H1 (cell line): Measurements from ENCODE around the gene EPHA5. TPM values are rescaled to one million over a fixed set of nuclear protein-coding genes. Genes with fewer than 3 reads are reported as not detected.

Experiments used
- CTCF ChIA-PET: fragments of 300-600 bp; sonication (Branson Sonifier 250); formaldehyde crosslinking; loops from one replicate; lab custom pipeline; 2021; ENCODE audit not compliant: partially characterized antibody; lab: Charles Lee
- POLR2A ChIA-PET: fragments of 300-600 bp; sonication (Branson Sonifier 250); formaldehyde crosslinking; loops from one replicate; lab custom pipeline; 2021; ENCODE audit warnings: inconsistent platforms; ENCODE audit not compliant: partially characterized antibody; lab: Charles Lee
- DNase-seq, 2 experiments: peaks; one replicate each; pipeline versions ENCODE4 v3.0.0 to v3.0.0-alpha.2; 2010 to 2022; ENCODE audit warnings: low spot score in 2 of 2, low read depth in 1 of 2, mixed read lengths in 1 of 2
- FAIRE-seq: peaks from 2 replicates; lab custom pipeline; 2011; peaks lifted over from hg19 to GRCh38; lab: Jason Lieb, UNC
- H2AFZ ChIP-seq: 2 replicates; pipeline ENCODE4 v1.8.1; 2012; ENCODE audit warnings: low read length, inconsistent platforms
- H2AK5ac ChIP-seq: 2 replicates; pipeline ENCODE4 v1.6.1; 2013; ENCODE audit warnings: low read depth, low read length
- H2BK120ac ChIP-seq: replicated peaks from 2 replicates; pipeline ENCODE3; 2013; ENCODE audit warnings: low read depth, low read length, inconsistent platforms
- H2BK12ac ChIP-seq: 2 replicates; pipeline ENCODE4 v1.6.1; 2013; ENCODE audit warnings: low read depth, low read length
- H2BK15ac ChIP-seq: 2 replicates; pipeline ENCODE4 v1.6.1; 2013; ENCODE audit warnings: low read length
- H2BK20ac ChIP-seq: 2 replicates; pipeline ENCODE4 v1.6.1; 2013; ENCODE audit warnings: low read length
- H2BK5ac ChIP-seq: 2 replicates; pipeline ENCODE4 v1.6.1; 2013; ENCODE audit warnings: low read depth, low read length
- H3K14ac ChIP-seq: 2 replicates; pipeline ENCODE4 v1.6.1; 2013; ENCODE audit warnings: inconsistent platforms; ENCODE audit not compliant: insufficient read length
- H3K18ac ChIP-seq: 2 replicates; pipeline ENCODE4 v1.6.1; 2013; ENCODE audit warnings: low read length; ENCODE audit errors: extremely low read depth
- H3K23ac ChIP-seq: 2 replicates; pipeline ENCODE4 v1.6.1; 2013; ENCODE audit warnings: inconsistent platforms; ENCODE audit not compliant: insufficient read length
- H3K23me2 ChIP-seq: 2 replicates; pipeline ENCODE4 v1.6.1; 2013; ENCODE audit warnings: low read depth, low read length
- H3K27ac ChIP-seq: 2 replicates; pipeline ENCODE4 v1.6.1; 2011; ENCODE audit warnings: low read depth, low read length, inconsistent platforms
- H3K27me3 ChIP-seq, 4 experiments: replicated peaks in 1 of 4; 1 replicate in 1 of 4; 2 replicates in 3 of 4; pipeline versions ENCODE4 v1.6.1 to v1.8.1; 2011 to 2013; ENCODE audit warnings: low read length in 3 of 4, mild to moderate bottlenecking in 3 of 4, inconsistent platforms in 2 of 4, mixed read lengths in 2 of 4, moderate library complexity in 1 of 4; ENCODE audit not compliant: control insufficient read depth in 3 of 4, insufficient read depth in 3 of 4; ENCODE audit errors: extremely low read depth in 1 of 4
- H3K36me3 ChIP-seq, 4 experiments: 2 replicates each; pipeline versions ENCODE4 v1.6.1 to v1.8.1; 2011 to 2013; ENCODE audit warnings: mild to moderate bottlenecking in 4 of 4, low read length in 3 of 4, moderate library complexity in 2 of 4, control low read depth in 1 of 4, inconsistent platforms in 1 of 4; ENCODE audit not compliant: insufficient read depth in 4 of 4, control insufficient read depth in 2 of 4
- H3K4ac ChIP-seq: replicated peaks from 2 replicates; pipeline ENCODE3; 2013; ENCODE audit warnings: low read length, low read depth, mixed read lengths, inconsistent platforms; ENCODE audit not compliant: insufficient read length
- H3K4me1 ChIP-seq, 4 experiments: replicated peaks in 1 of 4; 1 replicate in 1 of 4; 2 replicates in 3 of 4; pipeline versions ENCODE4 v1.6.1 to v1.8.1; 2011 to 2013; ENCODE audit warnings: low read length in 3 of 4, inconsistent platforms in 2 of 4, mixed read lengths in 1 of 4; ENCODE audit not compliant: insufficient read depth in 4 of 4, control insufficient read depth in 3 of 4
- H3K4me2 ChIP-seq, 2 experiments: 2 replicates each; pipeline versions ENCODE4 v1.6.1 to v1.8.1; 2011 to 2013; ENCODE audit warnings: low read depth in 2 of 2, low read length in 2 of 2, control low read depth in 1 of 2, inconsistent platforms in 1 of 2, mild to moderate bottlenecking in 1 of 2; ENCODE audit not compliant: insufficient read depth in 1 of 2
- H3K4me3 ChIP-seq, 4 experiments: fragments of 200-600, 300-600 bp in 1 of 4; sonication (generic), shearing (Covaris generic), sonication (Bioruptor Twin) in 1 of 4; 2 replicates each; pipeline versions ENCODE4 v1.5.1 to v1.8.1; 2011 to 2016; ENCODE audit warnings: low read length in 4 of 4, low read depth in 3 of 4, control low read depth in 2 of 4, inconsistent platforms in 2 of 4, mild to moderate bottlenecking in 2 of 4, mixed read lengths in 1 of 4, moderate library complexity in 1 of 4; ENCODE audit not compliant: insufficient read depth in 2 of 4; ENCODE audit errors: extremely low read depth in 1 of 4
- H3K56ac ChIP-seq: replicated peaks from 2 replicates; pipeline ENCODE3; 2013; ENCODE audit warnings: low read depth, mild to moderate bottlenecking, mixed read lengths, low read length, inconsistent platforms; ENCODE audit not compliant: insufficient read length
- H3K79me1 ChIP-seq: 2 replicates; pipeline ENCODE4 v1.6.1; 2013; ENCODE audit warnings: low read depth, low read length, control low read depth
- H3K79me2 ChIP-seq, 2 experiments: 2 replicates each; pipeline versions ENCODE4 v1.6.1 to v1.8.1; 2012 to 2013; ENCODE audit warnings: low read length in 2 of 2, mild to moderate bottlenecking in 2 of 2, inconsistent platforms in 1 of 2; ENCODE audit not compliant: insufficient read depth in 2 of 2, control insufficient read depth in 1 of 2
- H3K9ac ChIP-seq, 4 experiments: replicated peaks in 1 of 4; 1 replicate in 1 of 4; 2 replicates in 3 of 4; pipeline versions ENCODE4 v1.6.1 to v1.8.1; 2011 to 2013; ENCODE audit warnings: low read depth in 3 of 4, low read length in 3 of 4, control low read depth in 2 of 4, mild to moderate bottlenecking in 2 of 4, moderate library complexity in 2 of 4, inconsistent platforms in 1 of 4; ENCODE audit errors: extremely low read depth in 1 of 4
- H3K9me3 ChIP-seq, 2 experiments: 2 replicates each; pipeline versions ENCODE4 v1.6.1 to v1.8.1; 2012 to 2013; ENCODE audit warnings: mild to moderate bottlenecking in 2 of 2, moderate library complexity in 2 of 2, control low read depth in 1 of 2, inconsistent platforms in 1 of 2, low read depth in 1 of 2, low read length in 1 of 2, mixed read lengths in 1 of 2; ENCODE audit not compliant: insufficient read depth in 2 of 2
- H4K20me1 ChIP-seq, 2 experiments: replicated peaks in 1 of 2; 2 replicates each; pipeline versions ENCODE3 to v1.8.1; 2011 to 2013; ENCODE audit warnings: inconsistent platforms in 2 of 2, low read length in 2 of 2, mild to moderate bottlenecking in 1 of 2; ENCODE audit not compliant: insufficient read depth in 2 of 2, control insufficient read depth in 1 of 2
- H4K5ac ChIP-seq: 2 replicates; pipeline ENCODE4 v1.6.1; 2013; ENCODE audit warnings: low read length, low read depth, mixed read lengths, inconsistent platforms; ENCODE audit not compliant: insufficient read length
- H4K8ac ChIP-seq: 2 replicates; pipeline ENCODE4 v1.8.0; 2013; ENCODE audit warnings: mild to moderate bottlenecking, moderate library complexity, low read length, inconsistent platforms; ENCODE audit not compliant: insufficient read depth; ENCODE audit errors: extremely low read depth
- H4K91ac ChIP-seq: replicated peaks from 2 replicates; pipeline ENCODE3; 2013; ENCODE audit warnings: low read length, mixed read lengths, inconsistent platforms; ENCODE audit not compliant: insufficient read length
- BCL11A ChIP-seq, 2 experiments: IDR thresholded peaks; one replicate each; pipeline ENCODE4 v1.6.1; 2011; ENCODE audit warnings: low read depth in 2 of 2, low read length in 2 of 2, mild to moderate bottlenecking in 2 of 2
- BRCA1 ChIP-seq: IDR thresholded peaks from 2 replicates; pipeline ENCODE4 v1.6.1; 2012; ENCODE audit warnings: low read depth, low read length, improper control_type of control experiment
- CBX5 ChIP-seq: fragments of 300-800, 300-1000 bp; sonication (generic); IDR thresholded peaks from 2 replicates; pipeline ENCODE4 v1.7.1; 2016; ENCODE audit warnings: antibody characterized with exemption, low read length, low read depth
- CHD2 ChIP-seq: IDR thresholded peaks from 2 replicates; pipeline ENCODE4 v1.6.1; 2012; ENCODE audit warnings: low read length, improper control_type of control experiment
- CREB1 ChIP-seq: IDR thresholded peaks from 2 replicates; pipeline ENCODE4 v1.6.1; 2012; ENCODE audit warnings: inconsistent platforms
- CTBP2 ChIP-seq: IDR thresholded peaks from 2 replicates; pipeline ENCODE4 v1.7.0; 2011; ENCODE audit warnings: borderline replicate concordance, mild to moderate bottlenecking, moderate library complexity, mixed read lengths, low read length; ENCODE audit not compliant: insufficient read depth, insufficient read length
- EGR1 ChIP-seq: IDR thresholded peaks from 2 replicates; pipeline ENCODE4 v1.6.1; 2011; ENCODE audit warnings: low read depth, low read length, borderline replicate concordance
- HDAC6 ChIP-seq: IDR thresholded peaks from one replicate; pipeline ENCODE4 v1.7.1; 2012; ENCODE audit warnings: low read depth, mild to moderate bottlenecking, inconsistent platforms, low read length, moderate library complexity
- PHF8 ChIP-seq: fragments of 200-600 bp; sonication (generic); conservative IDR thresholded peaks from 2 replicates; pipeline ENCODE4 v1.7.1; 2012; ENCODE audit warnings: low read depth, mild to moderate bottlenecking, inconsistent platforms, low read length, moderate library complexity
- RAD21 ChIP-seq, 2 experiments: IDR thresholded peaks in 1 of 2; conservative IDR thresholded peaks in 1 of 2; 2 replicates each; pipeline ENCODE4 v1.6.1; 2011; ENCODE audit warnings: low read depth in 2 of 2, low read length in 2 of 2, improper control_type of control experiment in 1 of 2, inconsistent platforms in 1 of 2, mild to moderate bottlenecking in 1 of 2, moderate library complexity in 1 of 2
- SIRT6 ChIP-seq: IDR thresholded peaks from one replicate; pipeline ENCODE4 v1.7.1; 2012; ENCODE audit warnings: low read length, inconsistent platforms
- SP2 ChIP-seq: IDR thresholded peaks from 2 replicates; pipeline ENCODE4 v1.6.1; 2012; ENCODE audit warnings: mild to moderate bottlenecking, low read length, inconsistent platforms
- TEAD4 ChIP-seq: IDR thresholded peaks from 2 replicates; pipeline ENCODE4 v1.6.1; 2012; ENCODE audit warnings: low read depth, low read length, inconsistent platforms, mixed read lengths
- YY1 ChIP-seq: IDR thresholded peaks from 2 replicates; pipeline ENCODE4 v1.6.1; 2011; ENCODE audit warnings: low read depth, mild to moderate bottlenecking, low read length
- WGBS, 2 experiments: shearing (Covaris generic) in 1 of 2; methylation state at CpG; one replicate each; pipeline versions ENCODE4 v1.1.6 to v1.1.7; 2013 to 2015; ENCODE audit warnings: low lambda C conversion rate in 2 of 2, mixed read lengths in 2 of 2, inconsistent platforms in 1 of 2, low coverage in 1 of 2, missing lambda C conversion rate in 1 of 2; ENCODE audit not compliant: insufficient replicate concordance in 2 of 2, insufficient coverage in 1 of 2, insufficient read length in 1 of 2; ENCODE audit errors: extremely low coverage in 1 of 2, missing lambda C conversion rate in 1 of 2; 5-methylcytosine and 5-hydroxymethylcytosine counted together
- polyA plus RNA-seq, 7 experiments: library from polyadenylated mRNA; depleted of rRNA in 3 of 7; stranded (reverse) in 5 of 7; unstranded in 2 of 7; fragments of >200 nt in 5 of 7; fragments of 200-250 nt in 2 of 7; gene quantifications; 1 replicate in 5 of 7; 2 replicates in 1 of 7; 4 replicates in 1 of 7; pipeline versions ENCODE4 v1.2.1 to v1.2.3, GENCODE V29; 2011 to 2013; ENCODE audit warnings: missing spikeins in 2 of 7, mixed read lengths in 2 of 7
- total RNA-seq: library from RNA; stranded (reverse); fragmentation: NEBNext Ultra II Directional; extraction: Animal tissue kit (Norgen Biotek cat#: 25700); gene quantifications from 2 replicates; pipeline ENCODE4 v1.2.1, GENCODE V29; 2021
- TF ChIP-seq, protein P1 (sequence below): IDR thresholded peaks from 2 replicates; pipeline ENCODE4 v1.6.1; 2011; ENCODE audit warnings: low read depth, mild to moderate bottlenecking, low read length; ENCODE audit not compliant: insufficient read depth

The EPHA5 gene
- total and polyA plus RNA-seq, 2 of the 8 experiments (the other 6 are each of a cell fraction or from before 2014, with no cell fraction given), result 0.03 to 0.11 TPM

GRCh38 chr4:65698631-65699030 is 28.3 kb upstream of the EPHA5 start:
- H3K9me3 ChIP-seq, result no peaks in the 10 kb centered on the region
- H3K23me2 ChIP-seq, result no peaks in the 10 kb centered on the region
- H2BK120ac ChIP-seq, result no peak overlapping the region
- H3K14ac ChIP-seq, result no peak overlapping the region
- H3K4me3 ChIP-seq, result no peak overlapping the region
- 92% methylated on average over 1 of the region's 1 CpG; no CpG with 5 or more reads in 1 of the 2 experiments for WGBS, 2 experiments
- no peak overlapping the region for H3K4ac ChIP-seq
- no peak overlapping the region for H2BK15ac ChIP-seq
- peaks cover 0 to 4% (median 0%) of the 10 kb centered on the region in 4 experiments; a peak in 1 of 7 replicates for H3K4me1 ChIP-seq
- no peaks in the 10 kb centered on the region for H3K79me1 ChIP-seq
- no peak overlapping the region for H4K91ac ChIP-seq
- no peak overlapping the region for H2BK20ac ChIP-seq
- H4K8ac ChIP-seq, result no peak overlapping the region
- H2AK5ac ChIP-seq, result no peak overlapping the region
- no peak overlapping the region for H2AFZ ChIP-seq
- H4K5ac ChIP-seq, result no peak overlapping the region
- H3K4me2 ChIP-seq, result no peak overlapping the region
- FAIRE-seq (no peak), DNase-seq (no peak)
- no peaks in the 10 kb centered on the region for H3K27me3 ChIP-seq
- no peak overlapping the region for H3K23ac ChIP-seq
- H2BK5ac ChIP-seq, result no peak overlapping the region
- CTCF ChIA-PET, result interaction anchor here (1.0 kb wide), 1 partner anchor 9 kb away, joined by 3 read pairs; no protein-coding TSS in a partner anchor
- no peaks in the 10 kb centered on the region for H3K36me3 ChIP-seq
- no peak overlapping the region for H3K9ac ChIP-seq
- no peaks in the 10 kb centered on the region for H4K20me1 ChIP-seq
- H3K18ac ChIP-seq, result no peak overlapping the region
- no peak overlapping the region for H2BK12ac ChIP-seq
- no peak overlapping the region for H3K56ac ChIP-seq
- H3K27ac ChIP-seq, result no peak overlapping the region
- H3K79me2 ChIP-seq, result no peaks in the 10 kb centered on the region
- no peak for TF ChIP-seq SIRT6
- no peak for TF ChIP-seq TEAD4
- TF ChIP-seq EGR1, result no peak
- no peak for TF ChIP-seq RAD21 (IDR thresholded peaks at IDR 0.05 in 1 of 2, conservative IDR thresholded peaks at IDR 0.05 in 1 of 2; ENCODE audit: low read depth in 2 of 2, low read length in 2 of 2)
- no peak for TF ChIP-seq YY1
- no peak for TF ChIP-seq CTBP2
- no peak for TF ChIP-seq SP2
- no peak for TF ChIP-seq BCL11A (IDR thresholded peaks at IDR 0.05; ENCODE audit: low read depth in 2 of 2, low read length in 2 of 2)
- no peak for TF ChIP-seq CBX5
- TF ChIP-seq CHD2, result no peak
- TF ChIP-seq, protein P1, sequence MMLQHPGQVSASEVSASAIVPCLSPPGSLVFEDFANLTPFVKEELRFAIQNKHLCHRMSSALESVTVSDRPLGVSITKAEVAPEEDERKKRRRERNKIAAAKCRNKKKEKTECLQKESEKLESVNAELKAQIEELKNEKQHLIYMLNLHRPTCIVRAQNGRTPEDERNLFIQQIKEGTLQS, result no peak
- TF ChIP-seq CREB1, result no peak
- no peak for TF ChIP-seq HDAC6
- no peak for TF ChIP-seq BRCA1
- no peak for TF ChIP-seq PHF8
- TF ChIP-seq, all 59 proteins: peak for 0
- POLR2A ChIA-PET, result no interaction called here
